HG02938 (cell line): ENCODE data around the gene OR4C16.

Source experiments
- ATAC-seq: cut with Tn5 transposase; IDR thresholded peaks from one replicate; pipeline ENCODE4 v1.9.1; 2021; ENCODE audit warnings: mild to moderate bottlenecking, moderate library complexity; ENCODE audit not compliant: unreplicated experiment

OR4C16 gene

GRCh38 chr11:55571828-55572227 is at the start of gene OR4C16:
Gene OR4C16, plus strand, starts transcription at chr11:55572128. Its CDS starts 0 bp downstream, at chr11:55572128.
- no peak for ATAC-seq

GRCh38 chr11:55554169-55554568 is 17.8 kb upstream of the OR4C16 start, which contains the start of gene OR4C15:
Gene OR4C15, plus strand, starts transcription at chr11:55554469. Its CDS starts 0 bp downstream, at chr11:55554469.
- no peak for ATAC-seq

GRCh38 chr11:55572548-55572947 is 620 bp downstream of the OR4C16 start:
- no peak for ATAC-seq

- no peak for ATAC-seq
These were observed 35.6 kb downstream of the OR4C16 start, which contains the start of gene OR4C11 for GRCh38 chr11:55607545-55607944. Gene OR4C11, minus strand, starts transcription at chr11:55607645. Its CDS starts 3,272 bp downstream, at chr11:55604373.
